ENCODE results near the gene KCNQ1. TPM values are rescaled to one million over a fixed set of nuclear protein-coding genes. Genes with fewer than 3 reads are reported as not detected.

The KCNQ1 gene
- total and polyA plus RNA-seq, 9 of the 15 experiments (the other 6 are each of a cell fraction or from before 2014, with no cell fraction given) = 0.44 TPM; not detected in 8

DNA sequence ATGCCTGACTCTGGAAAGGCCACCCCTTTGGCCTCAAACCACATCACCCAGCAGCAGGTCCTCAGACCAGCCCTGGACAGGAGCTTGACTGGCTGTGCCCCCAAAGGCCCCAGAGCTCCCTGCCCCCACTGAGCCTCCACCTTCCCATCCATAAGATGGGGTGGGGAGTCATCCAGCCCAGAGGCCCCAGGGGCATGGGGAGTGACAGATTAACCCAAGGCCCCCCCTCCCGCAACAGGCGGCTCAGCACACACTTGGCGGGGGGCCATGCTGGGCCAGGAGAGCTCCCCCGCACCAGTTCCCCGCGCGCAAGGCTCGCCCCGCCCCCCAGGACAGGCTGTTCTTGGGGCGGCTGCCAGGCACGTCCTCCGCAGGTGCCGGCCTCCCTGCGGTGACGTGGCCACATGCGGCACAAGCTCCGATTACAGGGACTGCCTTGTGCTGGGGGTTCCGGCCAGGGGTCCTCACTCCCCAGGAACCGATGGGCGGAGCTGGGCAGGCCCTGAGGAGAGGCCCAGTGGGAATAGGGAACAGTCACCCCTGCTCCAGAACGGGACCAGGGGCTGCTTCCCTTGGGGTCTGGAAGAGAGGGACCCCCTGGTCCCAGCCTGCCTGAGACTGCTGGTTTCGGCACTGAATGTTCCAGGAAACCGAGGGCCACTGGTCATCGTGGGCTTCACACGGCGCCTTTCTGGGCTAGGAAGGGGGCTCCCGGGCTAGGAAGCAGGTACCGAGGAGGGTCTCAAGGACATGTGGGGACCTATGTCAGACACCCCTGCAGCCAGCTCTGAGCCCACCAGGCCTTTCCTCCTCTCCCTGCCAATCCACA, 445.9 kb downstream of the KCNQ1 start (continued):
- TF ChIP-seq, protein P1, sequence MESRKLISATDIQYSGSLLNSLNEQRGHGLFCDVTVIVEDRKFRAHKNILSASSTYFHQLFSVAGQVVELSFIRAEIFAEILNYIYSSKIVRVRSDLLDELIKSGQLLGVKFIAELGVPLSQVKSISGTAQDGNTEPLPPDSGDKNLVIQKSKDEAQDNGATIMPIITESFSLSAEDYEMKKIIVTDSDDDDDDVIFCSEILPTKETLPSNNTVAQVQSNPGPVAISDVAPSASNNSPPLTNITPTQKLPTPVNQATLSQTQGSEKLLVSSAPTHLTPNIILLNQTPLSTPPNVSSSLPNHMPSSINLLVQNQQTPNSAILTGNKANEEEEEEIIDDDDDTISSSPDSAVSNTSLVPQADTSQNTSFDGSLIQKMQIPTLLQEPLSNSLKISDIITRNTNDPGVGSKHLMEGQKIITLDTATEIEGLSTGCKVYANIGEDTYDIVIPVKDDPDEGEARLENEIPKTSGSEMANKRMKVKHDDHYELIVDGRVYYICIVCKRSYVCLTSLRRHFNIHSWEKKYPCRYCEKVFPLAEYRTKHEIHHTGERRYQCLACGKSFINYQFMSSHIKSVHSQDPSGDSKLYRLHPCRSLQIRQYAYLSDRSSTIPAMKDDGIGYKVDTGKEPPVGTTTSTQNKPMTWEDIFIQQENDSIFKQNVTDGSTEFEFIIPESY (CRISPR knock-in tag; IDR thresholded peaks at IDR 0.05) = peak; percentile 71; the same call in 1 of the 2 replicates
- peak; percentile 94 for TF ChIP-seq CCNT2 (IDR thresholded peaks at IDR 0.05; ENCODE audit: borderline replicate concordance, extremely low read depth, insufficient read length, low read depth, low read length)
- 0 out of 2 replicates have a peak, but pooled peaks have one; percentile 43 for TF ChIP-seq HNRNPL (IDR thresholded peaks at IDR 0.05; ENCODE audit: low read depth, low read length)
- no peak for TF ChIP-seq ZNF589 (CRISPR knock-in tag; IDR thresholded peaks at IDR 0.05; ENCODE audit: low read depth)
- no peak for TF ChIP-seq XRCC4 (IDR thresholded peaks at IDR 0.05; ENCODE audit: extremely low read depth, insufficient read depth, insufficient read length)
- no peak for TF ChIP-seq SRSF3 (IDR thresholded peaks at IDR 0.05; ENCODE audit: insufficient read depth, low read length)
- no peak for TF ChIP-seq C11orf30 (IDR thresholded peaks at IDR 0.05; ENCODE audit: low read depth)
- TF ChIP-seq PTBP1 (IDR thresholded peaks at IDR 0.05; ENCODE audit: low read depth, low read length) = peak; percentile 39; the same call in 1 of the 2 replicates
- peak; percentile 62; the same call in 1 of the 2 replicates for TF ChIP-seq CTBP1 (IDR thresholded peaks at IDR 0.05; ENCODE audit: borderline replicate concordance)
- no peak for TF ChIP-seq SP2 (IDR thresholded peaks at IDR 0.05; ENCODE audit: extremely low read depth, low read depth, low read length, poor library complexity, severe bottlenecking)
- no peak for TF ChIP-seq FOXJ3 (CRISPR knock-in tag; IDR thresholded peaks at IDR 0.05)
- TF ChIP-seq, protein P2, sequence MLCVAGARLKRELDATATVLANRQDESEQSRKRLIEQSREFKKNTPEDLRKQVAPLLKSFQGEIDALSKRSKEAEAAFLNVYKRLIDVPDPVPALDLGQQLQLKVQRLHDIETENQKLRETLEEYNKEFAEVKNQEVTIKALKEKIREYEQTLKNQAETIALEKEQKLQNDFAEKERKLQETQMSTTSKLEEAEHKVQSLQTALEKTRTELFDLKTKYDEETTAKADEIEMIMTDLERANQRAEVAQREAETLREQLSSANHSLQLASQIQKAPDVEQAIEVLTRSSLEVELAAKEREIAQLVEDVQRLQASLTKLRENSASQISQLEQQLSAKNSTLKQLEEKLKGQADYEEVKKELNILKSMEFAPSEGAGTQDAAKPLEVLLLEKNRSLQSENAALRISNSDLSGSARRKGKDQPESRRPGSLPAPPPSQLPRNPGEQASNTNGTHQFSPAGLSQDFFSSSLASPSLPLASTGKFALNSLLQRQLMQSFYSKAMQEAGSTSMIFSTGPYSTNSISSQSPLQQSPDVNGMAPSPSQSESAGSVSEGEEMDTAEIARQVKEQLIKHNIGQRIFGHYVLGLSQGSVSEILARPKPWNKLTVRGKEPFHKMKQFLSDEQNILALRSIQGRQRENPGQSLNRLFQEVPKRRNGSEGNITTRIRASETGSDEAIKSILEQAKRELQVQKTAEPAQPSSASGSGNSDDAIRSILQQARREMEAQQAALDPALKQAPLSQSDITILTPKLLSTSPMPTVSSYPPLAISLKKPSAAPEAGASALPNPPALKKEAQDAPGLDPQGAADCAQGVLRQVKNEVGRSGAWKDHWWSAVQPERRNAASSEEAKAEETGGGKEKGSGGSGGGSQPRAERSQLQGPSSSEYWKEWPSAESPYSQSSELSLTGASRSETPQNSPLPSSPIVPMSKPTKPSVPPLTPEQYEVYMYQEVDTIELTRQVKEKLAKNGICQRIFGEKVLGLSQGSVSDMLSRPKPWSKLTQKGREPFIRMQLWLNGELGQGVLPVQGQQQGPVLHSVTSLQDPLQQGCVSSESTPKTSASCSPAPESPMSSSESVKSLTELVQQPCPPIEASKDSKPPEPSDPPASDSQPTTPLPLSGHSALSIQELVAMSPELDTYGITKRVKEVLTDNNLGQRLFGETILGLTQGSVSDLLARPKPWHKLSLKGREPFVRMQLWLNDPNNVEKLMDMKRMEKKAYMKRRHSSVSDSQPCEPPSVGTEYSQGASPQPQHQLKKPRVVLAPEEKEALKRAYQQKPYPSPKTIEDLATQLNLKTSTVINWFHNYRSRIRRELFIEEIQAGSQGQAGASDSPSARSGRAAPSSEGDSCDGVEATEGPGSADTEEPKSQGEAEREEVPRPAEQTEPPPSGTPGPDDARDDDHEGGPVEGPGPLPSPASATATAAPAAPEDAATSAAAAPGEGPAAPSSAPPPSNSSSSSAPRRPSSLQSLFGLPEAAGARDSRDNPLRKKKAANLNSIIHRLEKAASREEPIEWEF (CRISPR knock-in tag; IDR thresholded peaks at IDR 0.05) = no peak
- TF ChIP-seq, protein P3, sequence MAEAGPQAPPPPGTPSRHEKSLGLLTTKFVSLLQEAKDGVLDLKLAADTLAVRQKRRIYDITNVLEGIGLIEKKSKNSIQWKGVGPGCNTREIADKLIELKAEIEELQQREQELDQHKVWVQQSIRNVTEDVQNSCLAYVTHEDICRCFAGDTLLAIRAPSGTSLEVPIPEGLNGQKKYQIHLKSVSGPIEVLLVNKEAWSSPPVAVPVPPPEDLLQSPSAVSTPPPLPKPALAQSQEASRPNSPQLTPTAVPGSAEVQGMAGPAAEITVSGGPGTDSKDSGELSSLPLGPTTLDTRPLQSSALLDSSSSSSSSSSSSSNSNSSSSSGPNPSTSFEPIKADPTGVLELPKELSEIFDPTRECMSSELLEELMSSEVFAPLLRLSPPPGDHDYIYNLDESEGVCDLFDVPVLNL (CRISPR knock-in tag; IDR thresholded peaks at IDR 0.05; ENCODE audit: low read depth) = no peak; the same call in 1 of the 2 replicates
- TF ChIP-seq ZNF431 (CRISPR knock-in tag; IDR thresholded peaks at IDR 0.05) = peak; percentile 71
- TF ChIP-seq SLC30A9 (CRISPR knock-in tag; IDR thresholded peaks at IDR 0.05) = no peak
- no peak for TF ChIP-seq MEF2D (tag; conservative IDR thresholded peaks at IDR 0.05; ENCODE audit: low read depth)
- TF ChIP-seq SREBF1 (IDR thresholded peaks at IDR 0.05; ENCODE audit: borderline replicate concordance, low read depth, low read length) = no peak
- TF ChIP-seq OTX1 (CRISPR knock-in tag; IDR thresholded peaks at IDR 0.05) = no peak
- no peak for TF ChIP-seq ZFPM2 (CRISPR knock-in tag; IDR thresholded peaks at IDR 0.05)
